Measurements from ENCODE around the gene RGL1. TPM values are rescaled to one million over a fixed set of nuclear protein-coding genes. Genes with fewer than 3 reads are reported as not detected.

RGL1 gene
- total RNA-seq, 1 donor from 2014 or later, result 17.0 TPM

DNA sequence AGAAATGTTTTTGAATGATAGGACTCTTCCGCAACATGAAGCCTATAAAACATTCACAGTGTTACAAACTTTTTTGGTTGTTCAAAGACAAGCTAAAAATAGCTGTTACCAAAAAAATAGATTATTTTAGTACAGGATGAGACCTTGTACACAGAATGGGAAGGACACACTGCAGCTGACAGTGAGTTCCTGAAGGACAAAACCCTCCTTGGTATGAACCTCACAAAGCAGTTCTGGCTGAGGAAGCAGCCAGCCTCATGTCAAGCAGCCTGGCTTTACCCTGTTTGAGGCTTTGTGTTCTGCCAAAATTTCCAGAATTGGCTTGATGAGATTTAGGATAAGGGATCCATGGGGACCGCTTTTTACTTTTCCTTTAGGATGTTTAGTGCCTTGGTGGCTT is 93.7 kb downstream of the RGL1 start:
- Mint-ChIP-seq H3K27me3 (no peaks in the 10 kb centered on the region), H3K4me1 (ENCODE audit: unreplicated experiment) (peaks cover 8% of the 10 kb centered on the region), H3K9me3 (peaks cover 6% of the 10 kb centered on the region), H3K36me3 (peaks cover 51% of the 10 kb centered on the region), H3K4me3 (no peak overlapping the region), H3K27ac (no peak overlapping the region)
- DNase-seq (ENCODE audit: extremely low spot score, unreplicated experiment), result no peak
- TF ChIP-seq, protein P1, sequence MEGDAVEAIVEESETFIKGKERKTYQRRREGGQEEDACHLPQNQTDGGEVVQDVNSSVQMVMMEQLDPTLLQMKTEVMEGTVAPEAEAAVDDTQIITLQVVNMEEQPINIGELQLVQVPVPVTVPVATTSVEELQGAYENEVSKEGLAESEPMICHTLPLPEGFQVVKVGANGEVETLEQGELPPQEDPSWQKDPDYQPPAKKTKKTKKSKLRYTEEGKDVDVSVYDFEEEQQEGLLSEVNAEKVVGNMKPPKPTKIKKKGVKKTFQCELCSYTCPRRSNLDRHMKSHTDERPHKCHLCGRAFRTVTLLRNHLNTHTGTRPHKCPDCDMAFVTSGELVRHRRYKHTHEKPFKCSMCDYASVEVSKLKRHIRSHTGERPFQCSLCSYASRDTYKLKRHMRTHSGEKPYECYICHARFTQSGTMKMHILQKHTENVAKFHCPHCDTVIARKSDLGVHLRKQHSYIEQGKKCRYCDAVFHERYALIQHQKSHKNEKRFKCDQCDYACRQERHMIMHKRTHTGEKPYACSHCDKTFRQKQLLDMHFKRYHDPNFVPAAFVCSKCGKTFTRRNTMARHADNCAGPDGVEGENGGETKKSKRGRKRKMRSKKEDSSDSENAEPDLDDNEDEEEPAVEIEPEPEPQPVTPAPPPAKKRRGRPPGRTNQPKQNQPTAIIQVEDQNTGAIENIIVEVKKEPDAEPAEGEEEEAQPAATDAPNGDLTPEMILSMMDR (conservative IDR thresholded peaks at IDR 0.05), result no peak

DNA sequence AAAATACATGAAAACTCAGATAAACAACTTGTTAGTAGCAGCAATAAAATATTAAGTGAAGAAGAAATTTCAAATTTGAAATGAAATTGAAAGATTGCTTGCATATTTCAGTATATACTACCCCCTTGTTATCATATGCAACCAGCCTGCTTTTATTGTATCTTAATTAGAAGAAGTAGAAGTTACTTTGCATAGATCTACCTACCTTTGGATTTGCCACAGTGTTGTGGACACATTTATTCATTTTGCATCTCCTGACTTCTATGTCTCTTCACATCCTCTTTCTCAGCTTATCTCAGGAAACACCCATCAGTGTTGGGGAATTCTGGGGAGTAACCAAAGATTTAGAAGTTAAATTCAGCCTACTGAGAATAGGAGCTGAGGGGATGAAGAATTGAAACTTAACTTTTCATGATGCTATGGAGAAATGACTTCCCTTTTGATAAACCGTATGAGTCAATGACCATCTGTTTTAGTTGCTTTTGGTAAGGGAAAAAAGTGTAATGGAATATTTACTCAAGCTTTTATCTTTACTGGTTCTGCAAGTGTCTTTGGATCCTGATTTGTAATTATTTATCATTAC is 96.9 kb downstream of the RGL1 start:
- Mint-ChIP-seq H3K4me3 (no peak overlapping the region), H3K36me3 (peaks cover 39% of the 10 kb centered on the region), H3K9me3 (peaks cover under 1% of the 10 kb centered on the region), H3K4me1 (ENCODE audit: unreplicated experiment) (no peaks in the 10 kb centered on the region), H3K27me3 (no peaks in the 10 kb centered on the region), H3K27ac (no peak overlapping the region)
- TF ChIP-seq, protein P1 (conservative IDR thresholded peaks at IDR 0.05), result no peak
- DNase-seq (ENCODE audit: extremely low spot score, unreplicated experiment), result no peak

DNA sequence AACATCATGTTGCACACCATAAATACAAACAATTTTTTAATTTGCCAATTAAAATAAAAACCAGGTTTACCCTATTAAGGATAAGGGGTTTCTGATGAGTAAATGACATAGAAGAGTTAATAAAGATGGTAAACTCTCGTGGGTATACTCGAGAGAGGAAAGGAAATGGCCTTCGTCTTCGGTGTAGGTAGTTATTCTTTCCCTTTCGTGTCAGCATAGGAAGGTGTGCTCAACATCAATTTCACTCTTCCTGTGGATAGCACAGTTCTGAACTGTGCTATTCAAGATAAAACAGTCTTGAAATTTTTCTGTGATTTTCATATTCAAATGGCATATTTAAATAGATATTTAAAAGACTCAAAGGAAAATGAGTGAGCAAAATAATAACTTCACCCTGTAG is 98.2 kb downstream of the RGL1 start:
- Mint-ChIP-seq H3K9me3 (no peaks in the 10 kb centered on the region), H3K36me3 (peaks cover 40% of the 10 kb centered on the region), H3K27ac (no peak overlapping the region), H3K4me3 (no peak overlapping the region), H3K27me3 (no peaks in the 10 kb centered on the region), H3K4me1 (ENCODE audit: unreplicated experiment) (no peaks in the 10 kb centered on the region)
- TF ChIP-seq, protein P1 (conservative IDR thresholded peaks at IDR 0.05), result no peak
- no peak for DNase-seq (ENCODE audit: extremely low spot score, unreplicated experiment)

DNA sequence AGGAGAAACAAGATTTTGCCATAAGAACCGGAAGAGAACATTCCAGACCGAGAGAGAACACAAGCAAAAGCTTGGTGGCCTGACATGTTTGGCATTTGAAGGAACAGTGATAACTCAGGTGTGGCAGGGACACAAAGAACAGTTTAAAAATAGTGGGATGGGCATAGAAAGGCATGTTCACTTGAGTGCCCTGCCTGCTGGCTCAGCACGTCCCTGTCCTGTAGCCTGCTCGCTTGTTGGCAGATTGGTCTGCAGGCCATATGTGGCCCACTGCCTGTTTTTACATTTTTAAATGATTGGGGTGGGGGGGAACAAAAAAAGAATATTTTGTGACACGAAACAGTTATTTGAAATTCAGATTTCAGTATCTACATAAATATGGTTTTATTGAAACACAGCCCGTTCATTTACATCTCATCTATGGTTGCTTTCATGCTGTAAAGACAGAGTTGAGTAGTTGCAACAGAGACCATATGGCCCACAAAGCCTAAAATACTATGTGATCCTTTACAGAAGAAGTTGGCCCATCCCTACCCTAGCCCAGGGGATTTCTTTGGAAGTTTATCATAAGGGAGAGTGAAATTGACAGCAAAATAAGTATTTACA is 100.7 kb downstream of the RGL1 start:
- Mint-ChIP-seq H3K9me3 (no peaks in the 10 kb centered on the region), H3K4me3 (no peak overlapping the region), H3K4me1 (ENCODE audit: unreplicated experiment) (no peaks in the 10 kb centered on the region), H3K36me3 (peaks cover 53% of the 10 kb centered on the region), H3K27ac (no peak overlapping the region), H3K27me3 (no peaks in the 10 kb centered on the region)
- TF ChIP-seq, protein P1 (conservative IDR thresholded peaks at IDR 0.05), result no peak
- no peak for DNase-seq (ENCODE audit: extremely low spot score, unreplicated experiment)

DNA sequence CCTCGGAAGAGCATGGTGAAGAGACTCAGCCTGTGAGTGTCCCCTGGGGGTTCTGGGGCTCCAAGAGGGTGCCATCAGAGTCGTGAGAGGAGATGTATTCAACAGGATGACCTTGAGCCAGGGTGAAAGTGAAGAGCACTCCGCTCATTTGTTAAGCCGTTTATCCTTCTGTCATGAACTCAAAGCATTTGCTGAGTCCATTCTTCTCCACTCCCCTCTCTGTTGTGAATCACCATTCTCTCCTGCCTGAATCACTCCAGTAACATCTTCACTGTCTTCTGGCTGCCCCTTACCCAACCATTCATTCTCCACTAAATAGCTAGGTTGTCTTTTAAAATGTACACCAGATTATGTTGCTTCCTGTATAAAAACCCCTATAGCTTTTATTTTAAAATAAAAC is 102.2 kb downstream of the RGL1 start:
- peaks cover 50% of the 10 kb centered on the region for H3K36me3 Mint-ChIP-seq
- no peaks in the 10 kb centered on the region for H3K27me3 Mint-ChIP-seq
- H3K9me3 Mint-ChIP-seq, result no peaks in the 10 kb centered on the region
- TF ChIP-seq, protein P1 (conservative IDR thresholded peaks at IDR 0.05), result no peak
- no peaks in the 10 kb centered on the region for H3K4me1 Mint-ChIP-seq (ENCODE audit: unreplicated experiment)
- no peak overlapping the region for H3K4me3 Mint-ChIP-seq
- no peak for DNase-seq (ENCODE audit: extremely low spot score, unreplicated experiment)
- H3K27ac Mint-ChIP-seq, result no peak overlapping the region
